ENCODE measurements around the gene BRD1. TPM values are rescaled to one million over a fixed set of nuclear protein-coding genes. Genes with fewer than 3 reads are reported as not detected.

Gene BRD1
- total and polyA plus RNA-seq, 2 experiments from 2014 or later, result 12.3 to 33.8 TPM

DNA sequence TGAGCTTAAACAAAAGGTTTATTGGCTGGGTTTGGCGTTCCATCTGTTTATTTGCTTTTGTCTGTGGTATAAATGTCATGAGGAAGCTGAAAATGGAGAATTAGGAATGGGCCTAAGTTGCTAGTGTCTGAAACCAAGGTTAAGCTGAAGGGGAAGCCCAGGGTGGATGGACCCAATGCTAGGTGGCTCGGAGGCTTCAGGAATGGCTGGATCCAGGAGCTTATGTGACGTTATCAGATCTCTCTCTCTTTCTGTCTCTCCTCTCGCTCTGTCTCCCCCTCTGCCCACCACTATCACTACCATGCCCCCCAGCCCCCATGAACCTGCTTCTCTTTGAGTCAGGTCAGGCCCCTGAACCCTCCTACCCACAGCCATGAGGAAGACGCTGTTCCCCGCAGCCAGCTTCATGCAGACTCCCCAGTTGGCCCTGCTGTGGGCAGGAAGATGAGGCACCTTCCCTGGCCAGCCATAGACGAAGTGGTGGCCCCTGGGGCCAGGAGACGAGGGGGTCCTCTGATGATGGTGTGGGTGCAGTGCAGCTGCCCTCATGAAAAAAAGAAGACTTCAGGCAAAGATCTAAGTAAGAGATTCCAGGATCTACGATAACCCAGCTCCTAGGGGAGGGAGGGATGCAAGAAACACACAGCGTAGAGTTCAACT is 101.5 kb downstream of the BRD1 start (continued):
- TF ChIP-seq, protein P1, sequence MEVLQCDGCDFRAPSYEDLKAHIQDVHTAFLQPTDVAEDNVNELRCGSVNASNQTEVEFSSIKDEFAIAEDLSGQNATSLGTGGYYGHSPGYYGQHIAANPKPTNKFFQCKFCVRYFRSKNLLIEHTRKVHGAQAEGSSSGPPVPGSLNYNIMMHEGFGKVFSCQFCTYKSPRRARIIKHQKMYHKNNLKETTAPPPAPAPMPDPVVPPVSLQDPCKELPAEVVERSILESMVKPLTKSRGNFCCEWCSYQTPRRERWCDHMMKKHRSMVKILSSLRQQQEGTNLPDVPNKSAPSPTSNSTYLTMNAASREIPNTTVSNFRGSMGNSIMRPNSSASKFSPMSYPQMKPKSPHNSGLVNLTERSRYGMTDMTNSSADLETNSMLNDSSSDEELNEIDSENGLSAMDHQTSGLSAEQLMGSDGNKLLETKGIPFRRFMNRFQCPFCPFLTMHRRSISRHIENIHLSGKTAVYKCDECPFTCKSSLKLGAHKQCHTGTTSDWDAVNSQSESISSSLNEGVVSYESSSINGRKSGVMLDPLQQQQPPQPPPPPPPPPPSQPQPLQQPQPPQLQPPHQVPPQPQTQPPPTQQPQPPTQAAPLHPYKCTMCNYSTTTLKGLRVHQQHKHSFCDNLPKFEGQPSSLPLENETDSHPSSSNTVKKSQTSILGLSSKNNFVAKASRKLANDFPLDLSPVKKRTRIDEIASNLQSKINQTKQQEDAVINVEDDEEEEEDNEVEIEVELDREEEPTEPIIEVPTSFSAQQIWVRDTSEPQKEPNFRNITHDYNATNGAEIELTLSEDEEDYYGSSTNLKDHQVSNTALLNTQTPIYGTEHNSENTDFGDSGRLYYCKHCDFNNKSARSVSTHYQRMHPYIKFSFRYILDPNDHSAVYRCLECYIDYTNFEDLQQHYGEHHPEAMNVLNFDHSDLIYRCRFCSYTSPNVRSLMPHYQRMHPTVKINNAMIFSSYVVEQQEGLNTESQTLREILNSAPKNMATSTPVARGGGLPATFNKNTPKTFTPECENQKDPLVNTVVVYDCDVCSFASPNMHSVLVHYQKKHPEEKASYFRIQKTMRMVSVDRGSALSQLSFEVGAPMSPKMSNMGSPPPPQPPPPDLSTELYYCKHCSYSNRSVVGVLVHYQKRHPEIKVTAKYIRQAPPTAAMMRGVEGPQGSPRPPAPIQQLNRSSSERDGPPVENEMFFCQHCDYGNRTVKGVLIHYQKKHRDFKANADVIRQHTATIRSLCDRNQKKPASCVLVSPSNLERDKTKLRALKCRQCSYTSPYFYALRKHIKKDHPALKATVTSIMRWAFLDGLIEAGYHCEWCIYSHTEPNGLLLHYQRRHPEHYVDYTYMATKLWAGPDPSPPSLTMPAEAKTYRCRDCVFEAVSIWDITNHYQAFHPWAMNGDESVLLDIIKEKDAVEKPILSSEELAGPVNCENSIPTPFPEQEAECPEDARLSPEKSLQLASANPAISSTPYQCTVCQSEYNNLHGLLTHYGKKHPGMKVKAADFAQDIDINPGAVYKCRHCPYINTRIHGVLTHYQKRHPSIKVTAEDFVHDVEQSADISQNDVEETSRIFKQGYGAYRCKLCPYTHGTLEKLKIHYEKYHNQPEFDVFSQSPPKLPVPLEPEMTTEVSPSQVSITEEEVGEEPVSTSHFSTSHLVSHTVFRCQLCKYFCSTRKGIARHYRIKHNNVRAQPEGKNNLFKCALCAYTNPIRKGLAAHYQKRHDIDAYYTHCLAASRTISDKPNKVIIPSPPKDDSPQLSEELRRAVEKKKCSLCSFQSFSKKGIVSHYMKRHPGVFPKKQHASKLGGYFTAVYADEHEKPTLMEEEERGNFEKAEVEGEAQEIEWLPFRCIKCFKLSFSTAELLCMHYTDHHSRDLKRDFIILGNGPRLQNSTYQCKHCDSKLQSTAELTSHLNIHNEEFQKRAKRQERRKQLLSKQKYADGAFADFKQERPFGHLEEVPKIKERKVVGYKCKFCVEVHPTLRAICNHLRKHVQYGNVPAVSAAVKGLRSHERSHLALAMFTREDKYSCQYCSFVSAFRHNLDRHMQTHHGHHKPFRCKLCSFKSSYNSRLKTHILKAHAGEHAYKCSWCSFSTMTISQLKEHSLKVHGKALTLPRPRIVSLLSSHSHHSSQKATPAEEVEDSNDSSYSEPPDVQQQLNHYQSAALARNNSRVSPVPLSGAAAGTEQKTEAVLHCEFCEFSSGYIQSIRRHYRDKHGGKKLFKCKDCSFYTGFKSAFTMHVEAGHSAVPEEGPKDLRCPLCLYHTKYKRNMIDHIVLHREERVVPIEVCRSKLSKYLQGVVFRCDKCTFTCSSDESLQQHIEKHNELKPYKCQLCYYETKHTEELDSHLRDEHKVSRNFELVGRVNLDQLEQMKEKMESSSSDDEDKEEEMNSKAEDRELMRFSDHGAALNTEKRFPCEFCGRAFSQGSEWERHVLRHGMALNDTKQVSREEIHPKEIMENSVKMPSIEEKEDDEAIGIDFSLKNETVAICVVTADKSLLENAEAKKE (CRISPR knock-in tag; IDR thresholded peaks at IDR 0.05), result no peak
- TF ChIP-seq, protein P2, sequence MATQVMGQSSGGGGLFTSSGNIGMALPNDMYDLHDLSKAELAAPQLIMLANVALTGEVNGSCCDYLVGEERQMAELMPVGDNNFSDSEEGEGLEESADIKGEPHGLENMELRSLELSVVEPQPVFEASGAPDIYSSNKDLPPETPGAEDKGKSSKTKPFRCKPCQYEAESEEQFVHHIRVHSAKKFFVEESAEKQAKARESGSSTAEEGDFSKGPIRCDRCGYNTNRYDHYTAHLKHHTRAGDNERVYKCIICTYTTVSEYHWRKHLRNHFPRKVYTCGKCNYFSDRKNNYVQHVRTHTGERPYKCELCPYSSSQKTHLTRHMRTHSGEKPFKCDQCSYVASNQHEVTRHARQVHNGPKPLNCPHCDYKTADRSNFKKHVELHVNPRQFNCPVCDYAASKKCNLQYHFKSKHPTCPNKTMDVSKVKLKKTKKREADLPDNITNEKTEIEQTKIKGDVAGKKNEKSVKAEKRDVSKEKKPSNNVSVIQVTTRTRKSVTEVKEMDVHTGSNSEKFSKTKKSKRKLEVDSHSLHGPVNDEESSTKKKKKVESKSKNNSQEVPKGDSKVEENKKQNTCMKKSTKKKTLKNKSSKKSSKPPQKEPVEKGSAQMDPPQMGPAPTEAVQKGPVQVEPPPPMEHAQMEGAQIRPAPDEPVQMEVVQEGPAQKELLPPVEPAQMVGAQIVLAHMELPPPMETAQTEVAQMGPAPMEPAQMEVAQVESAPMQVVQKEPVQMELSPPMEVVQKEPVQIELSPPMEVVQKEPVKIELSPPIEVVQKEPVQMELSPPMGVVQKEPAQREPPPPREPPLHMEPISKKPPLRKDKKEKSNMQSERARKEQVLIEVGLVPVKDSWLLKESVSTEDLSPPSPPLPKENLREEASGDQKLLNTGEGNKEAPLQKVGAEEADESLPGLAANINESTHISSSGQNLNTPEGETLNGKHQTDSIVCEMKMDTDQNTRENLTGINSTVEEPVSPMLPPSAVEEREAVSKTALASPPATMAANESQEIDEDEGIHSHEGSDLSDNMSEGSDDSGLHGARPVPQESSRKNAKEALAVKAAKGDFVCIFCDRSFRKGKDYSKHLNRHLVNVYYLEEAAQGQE (IDR thresholded peaks at IDR 0.05; ENCODE audit: unreplicated experiment), result no peak

DNA sequence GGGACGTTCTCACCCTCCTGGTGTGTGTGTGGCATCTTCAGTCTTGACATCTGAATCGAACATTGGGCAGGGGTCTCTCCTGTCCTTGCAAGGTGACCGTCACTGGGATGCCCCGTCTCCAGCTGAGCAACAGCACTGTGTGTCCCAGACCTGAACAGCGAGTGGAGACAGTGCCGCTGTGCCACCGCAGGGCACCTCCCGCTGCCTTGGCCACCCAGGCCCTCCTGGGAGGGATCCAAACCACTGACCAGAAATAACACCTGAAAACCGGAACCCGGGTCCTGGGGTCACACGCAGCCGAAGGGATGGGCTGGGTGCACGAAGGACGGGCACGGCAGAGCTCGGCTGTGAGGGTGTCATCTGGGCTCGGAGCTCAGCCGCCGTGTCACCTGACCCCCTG is 102.2 kb downstream of the BRD1 start:
- H3K4me3 Mint-ChIP-seq, result no peak overlapping the region
- Histone ChIP-seq H3K36me3 (ENCODE audit: insufficient read depth) (no peaks in the 10 kb centered on the region), H3K4me1 (ENCODE audit: insufficient read depth) (no peaks in the 10 kb centered on the region), H2AFZ (no peak overlapping the region), H3K4me3 (no peak overlapping the region), H3K27ac (ENCODE audit: low read depth) (no peak overlapping the region), H4K20me1 (replicated peaks; ENCODE audit: insufficient read depth) (no peaks in the 10 kb centered on the region), H3K4me2 (no peak overlapping the region), H3K79me2 (replicated peaks; ENCODE audit: insufficient read depth) (no peaks in the 10 kb centered on the region), H3K27me3 (ENCODE audit: insufficient read depth) (no peaks in the 10 kb centered on the region), H3F3A (replicated peaks; ENCODE audit: low read depth) (no peaks in the 10 kb centered on the region), H3K9me2 (ENCODE audit: insufficient read depth) (no peaks in the 10 kb centered on the region)
- H3K9me3 Mint-ChIP-seq, result no peaks in the 10 kb centered on the region
- H3K36me3 Mint-ChIP-seq (ENCODE audit: low read depth), result no peaks in the 10 kb centered on the region
- H3K27ac Mint-ChIP-seq, result no peak overlapping the region
- peaks cover 3% of the 10 kb centered on the region for H3K4me1 Mint-ChIP-seq
- peaks cover 13% of the 10 kb centered on the region for H3K27me3 Mint-ChIP-seq (ENCODE audit: insufficient read depth, low read depth, poor library complexity)
- ATAC-seq, result no peak
- no peak for DNase-seq (ENCODE audit: low spot score)
- TF ChIP-seq NANOG (IDR thresholded peaks at IDR 0.05; ENCODE audit: borderline replicate concordance) (no peak), EZH2phosphoT487 (IDR thresholded peaks at IDR 0.05; ENCODE audit: unreplicated experiment) (no peak), POLR2AphosphoS5 (IDR thresholded peaks at IDR 0.05; ENCODE audit: low read depth) (no peak)
- TF ChIP-seq, protein P2 (IDR thresholded peaks at IDR 0.05; ENCODE audit: unreplicated experiment), result no peak
- TF ChIP-seq, protein P3, sequence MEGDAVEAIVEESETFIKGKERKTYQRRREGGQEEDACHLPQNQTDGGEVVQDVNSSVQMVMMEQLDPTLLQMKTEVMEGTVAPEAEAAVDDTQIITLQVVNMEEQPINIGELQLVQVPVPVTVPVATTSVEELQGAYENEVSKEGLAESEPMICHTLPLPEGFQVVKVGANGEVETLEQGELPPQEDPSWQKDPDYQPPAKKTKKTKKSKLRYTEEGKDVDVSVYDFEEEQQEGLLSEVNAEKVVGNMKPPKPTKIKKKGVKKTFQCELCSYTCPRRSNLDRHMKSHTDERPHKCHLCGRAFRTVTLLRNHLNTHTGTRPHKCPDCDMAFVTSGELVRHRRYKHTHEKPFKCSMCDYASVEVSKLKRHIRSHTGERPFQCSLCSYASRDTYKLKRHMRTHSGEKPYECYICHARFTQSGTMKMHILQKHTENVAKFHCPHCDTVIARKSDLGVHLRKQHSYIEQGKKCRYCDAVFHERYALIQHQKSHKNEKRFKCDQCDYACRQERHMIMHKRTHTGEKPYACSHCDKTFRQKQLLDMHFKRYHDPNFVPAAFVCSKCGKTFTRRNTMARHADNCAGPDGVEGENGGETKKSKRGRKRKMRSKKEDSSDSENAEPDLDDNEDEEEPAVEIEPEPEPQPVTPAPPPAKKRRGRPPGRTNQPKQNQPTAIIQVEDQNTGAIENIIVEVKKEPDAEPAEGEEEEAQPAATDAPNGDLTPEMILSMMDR (conservative IDR thresholded peaks at IDR 0.05; ENCODE audit: low read depth in 2 of 2), result no peak

Data from GM23338 (cell line).